ENCODE results near the gene MYL6.
"Not testable (repeated sequence)": the region's sequence is repeated elsewhere in the genome, so short reads cannot be mapped to it uniquely, and the experiment has no call there.

The MYL6 gene

GRCh38 chr12:56156464-56157200, 1.5 kb upstream of the MYL6 start:
- DNase-seq (ENCODE audit: low read depth in 2 of 2): not testable (repeated sequence)

GRCh38 chr12:56157201-56158028, 744 bp upstream of the MYL6 start:
- DNase-seq (ENCODE audit: low read depth in 2 of 2): peak; percentile 11 to 27

- no peak for DNase-seq (ENCODE audit: low read depth in 2 of 2)
Observed at GRCh38 chr12:56158926-56159461, 835 bp downstream of the MYL6 start.

- DNase-seq (ENCODE audit: low read depth in 2 of 2): no peak
Observed at GRCh38 chr12:56159482-56160192, 1.5 kb downstream of the MYL6 start.

GRCh38 chr12:56160193-56160763, 2.1 kb downstream of the MYL6 start:
- DNase-seq (ENCODE audit: low read depth in 2 of 2): peak in 1 of 2 donors; percentile 24

- no peak for DNase-seq (ENCODE audit: low read depth in 2 of 2)
Observed at GRCh38 chr12:56160894-56161689, 2.9 kb downstream of the MYL6 start.

- DNase-seq (ENCODE audit: low read depth in 2 of 2): no peak
Observed at GRCh38 chr12:56161690-56162351, 3.7 kb downstream of the MYL6 start.

- no peak for DNase-seq (ENCODE audit: low read depth in 2 of 2)
Observed at GRCh38 chr12:56162468-56163290, 4.5 kb downstream of the MYL6 start.

- no peak for DNase-seq (ENCODE audit: low read depth in 2 of 2)
Observed at GRCh38 chr12:56163533-56164344, 5.6 kb downstream of the MYL6 start.

GRCh38 chr12:56164345-56164729, 6.2 kb downstream of the MYL6 start:
- DNase-seq (ENCODE audit: low read depth in 2 of 2): no peak

GRCh38 chr12:56165369-56165768, 7.2 kb downstream of the MYL6 start:
- no peak for DNase-seq (ENCODE audit: low read depth in 2 of 2)

- no peak for DNase-seq (ENCODE audit: low read depth in 2 of 2)
Observed at GRCh38 chr12:56169229-56169759, 11.1 kb downstream of the MYL6 start.

GRCh38 chr12:56172839-56173238, 14.7 kb downstream of the MYL6 start:
- DNase-seq (ENCODE audit: low read depth in 2 of 2): no peak

GRCh38 chr12:56178347-56178746, 20.2 kb downstream of the MYL6 start:
- no peak for DNase-seq (ENCODE audit: low read depth in 2 of 2)

- DNase-seq (ENCODE audit: low read depth in 2 of 2): no peak
Observed at GRCh38 chr12:56186957-56187356, 28.8 kb downstream of the MYL6 start.

GRCh38 chr12:56188131-56188777, 30.1 kb downstream of the MYL6 start:
- DNase-seq (ENCODE audit: low read depth in 2 of 2): no peak

- DNase-seq (ENCODE audit: low read depth in 2 of 2): peak in 1 of 2 donors; percentile 7
Observed at GRCh38 chr12:56188778-56189098, 30.6 kb downstream of the MYL6 start.
